GM12878 (cell line): ENCODE measurements around the gene PPP1R3G.

Experiments
- EGR1 ChIP-seq, 2 experiments: IDR thresholded peaks; 1 replicate in 1 of 2; 2 replicates in 1 of 2; pipeline ENCODE4 v1.6.1; 2011 to 2012; ENCODE audit warnings: low read depth in 2 of 2, low read length in 2 of 2, borderline replicate concordance in 1 of 2, mild to moderate bottlenecking in 1 of 2, moderate library complexity in 1 of 2
- EZH2 ChIP-seq: IDR thresholded peaks from 2 replicates; pipeline ENCODE4 v1.6.1; 2012; ENCODE audit warnings: low read depth, mild to moderate bottlenecking, control low read depth, inconsistent platforms, low read length, borderline replicate concordance; ENCODE audit not compliant: control insufficient read depth
- MAX ChIP-seq: IDR thresholded peaks from 2 replicates; pipeline ENCODE4 v1.6.1; 2012; ENCODE audit warnings: low read depth, low read length, improper control_type of control experiment
- MEF2A ChIP-seq: IDR thresholded peaks from 2 replicates; pipeline ENCODE4 v1.6.1; 2011; ENCODE audit warnings: low read depth, mild to moderate bottlenecking, low read length, moderate library complexity; ENCODE audit not compliant: insufficient read depth
- NFYA ChIP-seq: IDR thresholded peaks from 2 replicates; pipeline ENCODE4 v1.6.1; 2011; ENCODE audit warnings: low read depth, mild to moderate bottlenecking, low read length, improper control_type of control experiment, borderline replicate concordance
- POLR2A ChIP-seq: IDR thresholded peaks from 2 replicates; pipeline ENCODE4 v1.6.1; 2011; ENCODE audit warnings: low read depth, mild to moderate bottlenecking, low read length
- POLR2AphosphoS5 ChIP-seq: IDR thresholded peaks from 2 replicates; pipeline ENCODE4 v1.6.1; 2011; ENCODE audit warnings: mild to moderate bottlenecking, low read length, inconsistent platforms
- RFX5 ChIP-seq: IDR thresholded peaks from 2 replicates; pipeline ENCODE4 v1.6.1; 2011; ENCODE audit warnings: low read depth, low read length, improper control_type of control experiment
- SIN3A ChIP-seq: IDR thresholded peaks from 2 replicates; pipeline ENCODE4 v1.6.1; 2012; ENCODE audit warnings: low read depth, low read length, improper control_type of control experiment
- TCF12 ChIP-seq: IDR thresholded peaks from 2 replicates; pipeline ENCODE4 v1.6.1; 2011; ENCODE audit warnings: low read depth, mild to moderate bottlenecking, low read length
- TF ChIP-seq, protein P1 (sequence below), 3 experiments: IDR thresholded peaks in 2 of 3; conservative IDR thresholded peaks in 1 of 3; 2 replicates each; pipeline ENCODE4 v1.5.1; 2011; ENCODE audit warnings: low read depth in 3 of 3, low read length in 3 of 3, mild to moderate bottlenecking in 3 of 3, control low read depth in 2 of 3, moderate library complexity in 2 of 3, inconsistent platforms in 1 of 3, mixed read lengths in 1 of 3; ENCODE audit not compliant: control insufficient read depth in 2 of 3, insufficient read depth in 1 of 3; ENCODE audit errors: extremely low read depth in 1 of 3
- TF ChIP-seq, protein P2 (sequence below): IDR thresholded peaks from 2 replicates; pipeline ENCODE4 v1.6.1; 2011; ENCODE audit warnings: low read depth, low read length, improper control_type of control experiment, borderline replicate concordance

GRCh38 chr6:5080574-5080973 lies 4.6 kb upstream of the PPP1R3G start:
- TF ChIP-seq RFX5: no peak
- no peak for TF ChIP-seq POLR2A
- TF ChIP-seq, protein P1, sequence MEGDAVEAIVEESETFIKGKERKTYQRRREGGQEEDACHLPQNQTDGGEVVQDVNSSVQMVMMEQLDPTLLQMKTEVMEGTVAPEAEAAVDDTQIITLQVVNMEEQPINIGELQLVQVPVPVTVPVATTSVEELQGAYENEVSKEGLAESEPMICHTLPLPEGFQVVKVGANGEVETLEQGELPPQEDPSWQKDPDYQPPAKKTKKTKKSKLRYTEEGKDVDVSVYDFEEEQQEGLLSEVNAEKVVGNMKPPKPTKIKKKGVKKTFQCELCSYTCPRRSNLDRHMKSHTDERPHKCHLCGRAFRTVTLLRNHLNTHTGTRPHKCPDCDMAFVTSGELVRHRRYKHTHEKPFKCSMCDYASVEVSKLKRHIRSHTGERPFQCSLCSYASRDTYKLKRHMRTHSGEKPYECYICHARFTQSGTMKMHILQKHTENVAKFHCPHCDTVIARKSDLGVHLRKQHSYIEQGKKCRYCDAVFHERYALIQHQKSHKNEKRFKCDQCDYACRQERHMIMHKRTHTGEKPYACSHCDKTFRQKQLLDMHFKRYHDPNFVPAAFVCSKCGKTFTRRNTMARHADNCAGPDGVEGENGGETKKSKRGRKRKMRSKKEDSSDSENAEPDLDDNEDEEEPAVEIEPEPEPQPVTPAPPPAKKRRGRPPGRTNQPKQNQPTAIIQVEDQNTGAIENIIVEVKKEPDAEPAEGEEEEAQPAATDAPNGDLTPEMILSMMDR (IDR thresholded peaks at IDR 0.05 in 2 of 3, conservative IDR thresholded peaks at IDR 0.05 in 1 of 3; ENCODE audit: control insufficient read depth in 2 of 3, extremely low read depth in 1 of 3, insufficient read depth in 1 of 3, low read depth in 3 of 3, low read length in 3 of 3): no peak
- TF ChIP-seq MEF2A: no peak
- TF ChIP-seq EGR1 (IDR thresholded peaks at IDR 0.05; ENCODE audit: borderline replicate concordance in 1 of 2, low read depth in 2 of 2, low read length in 2 of 2): no peak
- no peak for TF ChIP-seq TCF12
- TF ChIP-seq, protein P2, sequence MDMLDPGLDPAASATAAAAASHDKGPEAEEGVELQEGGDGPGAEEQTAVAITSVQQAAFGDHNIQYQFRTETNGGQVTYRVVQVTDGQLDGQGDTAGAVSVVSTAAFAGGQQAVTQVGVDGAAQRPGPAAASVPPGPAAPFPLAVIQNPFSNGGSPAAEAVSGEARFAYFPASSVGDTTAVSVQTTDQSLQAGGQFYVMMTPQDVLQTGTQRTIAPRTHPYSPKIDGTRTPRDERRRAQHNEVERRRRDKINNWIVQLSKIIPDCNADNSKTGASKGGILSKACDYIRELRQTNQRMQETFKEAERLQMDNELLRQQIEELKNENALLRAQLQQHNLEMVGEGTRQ: no peak
- no peak for TF ChIP-seq SIN3A
- no peak for TF ChIP-seq EZH2
- no peak for TF ChIP-seq POLR2AphosphoS5
- no peak for TF ChIP-seq MAX
- TF ChIP-seq NFYA: no peak
